ENCODE results near the gene SIM2. TPM values are rescaled to one million over a fixed set of nuclear protein-coding genes. Genes with fewer than 3 reads are reported as not detected.

The SIM2 gene
- total and polyA plus RNA-seq, 2 of the 13 experiments (the other 11 are each of a cell fraction or from before 2014, with no cell fraction given), result 0.36 to 0.53 TPM

- TF ChIP-seq ZNF562 (CRISPR knock-in tag; IDR thresholded peaks at IDR 0.05; ENCODE audit: borderline replicate concordance) (no peak), ZNF577 (CRISPR knock-in tag; IDR thresholded peaks at IDR 0.05; ENCODE audit: borderline replicate concordance, low read depth) (no peak), TEAD2 (CRISPR knock-in tag; IDR thresholded peaks at IDR 0.05) (no peak), ZNF7 (CRISPR knock-in tag; IDR thresholded peaks at IDR 0.05) (no peak), ZNF205 (CRISPR knock-in tag; IDR thresholded peaks at IDR 0.05) (no peak), ZNF17 (CRISPR knock-in tag; IDR thresholded peaks at IDR 0.05) (no peak), MNT (IDR thresholded peaks at IDR 0.05) (no peak)
These were observed 4.8 kb upstream of the SIM2 start (continued) for GRCh38 chr21:36694031-36694515.

- no peak for DNase-seq (ENCODE audit: low spot score)
- peaks cover 6 to 91% of the 10 kb centered on the region in 2 experiments for H3K27me3 ChIP-seq (ENCODE audit: control insufficient read depth in 1 of 2, insufficient read depth in 2 of 2, low read length in 2 of 2)
- FAIRE-seq, result no peak
- in situ Hi-C loops (cut with HindIII; ENCODE audit: extremely low pct_ligation_motif_present, low pct_unique_long_range_greater_than_20kb), result no loop called here
- POLR2A ChIA-PET, result no interaction called here
- ATAC-seq, result no peak
- WGBS (ENCODE audit: low lambda C conversion rate), result 25% methylated on average over 19 of the region's 19 CpGs
- no peaks in the 10 kb centered on the region for H3K9me3 ChIP-seq (ENCODE audit: low read length)
- no TSS peak for BruUV-seq (replicated peaks)
- no peaks in the 10 kb centered on the region for H3K36me3 ChIP-seq (replicated peaks in 1 of 2; ENCODE audit: control insufficient read depth in 1 of 2, insufficient read depth in 2 of 2, low read length in 2 of 2)
- H4K20me1 ChIP-seq (ENCODE audit: insufficient read depth, low read length), result 0 out of 2 replicates have a peak, but pooled peaks cover 2% of the 10 kb centered on the region
- H2AFZ ChIP-seq (ENCODE audit: low read length), result no peak overlapping the region
- intact Hi-C loops (cut with micrococcal nuclease; ENCODE audit: unreplicated experiment), result no loop called here
- H3K4me3 ChIP-seq (replicated peaks in 1 of 3; ENCODE audit: insufficient read depth in 1 of 3, low read depth in 2 of 3, low read length in 3 of 3), result no peak overlapping the region
- H3K9ac ChIP-seq (ENCODE audit: insufficient read depth, low read depth, low read length), result no peak overlapping the region
- H3K79me2 ChIP-seq (ENCODE audit: insufficient read depth, low read length), result no peaks in the 10 kb centered on the region
- TF ChIP-seq MXD3 (CRISPR knock-in tag; IDR thresholded peaks at IDR 0.05) (no peak), EZH2 (conservative IDR thresholded peaks at IDR 0.05; ENCODE audit: low read depth, low read length) (0 out of 2 replicates have a peak, but pooled peaks have one; percentile 27)
- CTCF ChIA-PET (ENCODE audit: low intra/inter-chr PET ratio, low total read pairs), result no interaction called here
- no peak overlapping the region for H3K4me2 ChIP-seq (ENCODE audit: low read depth, low read length)
- peaks cover 2% of the 10 kb centered on the region for H3K4me1 ChIP-seq (ENCODE audit: insufficient read depth, low read length)
- no peak overlapping the region for H3K27ac ChIP-seq (ENCODE audit: extremely low read length, insufficient read depth, low read length)
These were observed 4.2 kb upstream of the SIM2 start for GRCh38 chr21:36694593-36695282.

All from HepG2 (cell line).